ENCODE data around the gene PCDHAC1. TPM values are rescaled to one million over a fixed set of nuclear protein-coding genes. Genes with fewer than 3 reads are reported as not detected.

PCDHAC1 gene
- total and polyA plus RNA-seq, 2 donors (not counting 3 experiments of a cell fraction or from before 2014, with no cell fraction given), result not detected

DNA sequence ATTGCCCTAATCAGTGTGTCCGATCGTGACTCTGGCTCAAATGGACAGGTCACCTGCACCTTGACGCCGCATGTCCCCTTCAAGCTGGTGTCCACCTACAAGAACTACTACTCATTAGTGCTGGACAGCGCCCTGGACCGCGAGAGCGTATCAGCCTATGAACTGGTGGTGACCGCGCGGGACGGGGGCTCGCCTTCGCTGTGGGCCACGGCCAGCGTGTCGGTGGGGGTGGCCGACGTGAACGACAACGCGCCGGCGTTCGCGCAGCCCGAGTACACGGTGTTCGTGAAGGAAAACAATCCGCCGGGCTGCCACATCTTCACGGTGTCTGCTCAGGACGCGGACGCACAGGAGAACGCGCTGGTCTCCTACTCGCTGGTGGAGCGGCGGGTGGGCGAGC is 42.7 kb upstream of the PCDHAC1 start:
- Histone ChIP-seq H3K4me3 (replicated peaks in 1 of 3; ENCODE audit: insufficient read depth in 1 of 3, low read depth in 1 of 3, low read length in 3 of 3) (no peak overlapping the region), H3K27ac (ENCODE audit: insufficient read depth, low read depth, low read length) (no peak overlapping the region), H3K4me2 (ENCODE audit: insufficient read depth, low read length) (no peak overlapping the region), H3K4me1 (ENCODE audit: control insufficient read depth, extremely low read depth, insufficient read depth, low read length) (no peaks in the 10 kb centered on the region), H3K27me3 (ENCODE audit: control insufficient read depth in 2 of 2, insufficient read depth in 2 of 2, low read length in 2 of 2) (peaks cover 0 to 5% of the 10 kb centered on the region in 2 experiments), H3K79me2 (ENCODE audit: control insufficient read depth, insufficient read depth, low read length) (no peaks in the 10 kb centered on the region), H2AFZ (ENCODE audit: low read depth, low read length) (no peak overlapping the region), H3K9me3 (replicated peaks; ENCODE audit: control insufficient read depth, insufficient read depth, low read length) (no peaks in the 10 kb centered on the region), H3K36me3 (ENCODE audit: control insufficient read depth in 2 of 2, extremely low read depth in 1 of 2, insufficient read depth in 2 of 2, low read length in 2 of 2) (no peaks in the 10 kb centered on the region), H3K9ac (replicated peaks; ENCODE audit: extremely low read depth, insufficient read depth, low read length) (no peak overlapping the region), H4K20me1 (replicated peaks; ENCODE audit: control insufficient read depth, extremely low read depth, insufficient read depth, low read length) (no peaks in the 10 kb centered on the region), H3K9me1 (replicated peaks; ENCODE audit: control insufficient read depth, extremely low read depth, insufficient read depth, low read length) (no peaks in the 10 kb centered on the region)
- TF ChIP-seq CTCF (IDR thresholded peaks at IDR 0.05; ENCODE audit: extremely low read depth in 1 of 2, insufficient read depth in 1 of 2, low read depth in 1 of 2, low read length in 2 of 2) (no peak), POLR2AphosphoS5 (IDR thresholded peaks at IDR 0.05; ENCODE audit: insufficient read depth, low read depth, low read length) (no peak)
- FAIRE-seq (no peak), DNase-seq (ENCODE audit: low read depth, low spot score) (no peak)
- dilution Hi-C loops (cut with MboI; ENCODE audit: extremely low pct_ligation_motif_present, low sequenced_read_pairs), result no loop called here
- ChIA-PET CTCF (interaction anchor here (2.2 kb wide), 1 partner anchor 157 kb away, joined by 12 read pairs; no protein-coding TSS in a partner anchor), POLR2A (no interaction called here)
- intact Hi-C loops (cut with micrococcal nuclease), result loop anchor here (5.0 kb wide), 1 partner anchor 44 kb away; the partner anchor contains the start of gene PCDHAC1
- no TSS peak for BruUV-seq (replicated peaks)

- FAIRE-seq, result no peak
- H3K4me2 ChIP-seq (ENCODE audit: insufficient read depth, low read length), result no peak overlapping the region
- no peaks in the 10 kb centered on the region for H3K79me2 ChIP-seq (ENCODE audit: control insufficient read depth, insufficient read depth, low read length)
- H3K9me3 ChIP-seq (replicated peaks; ENCODE audit: control insufficient read depth, insufficient read depth, low read length), result no peaks in the 10 kb centered on the region
- peaks cover 0 to 5% of the 10 kb centered on the region in 2 experiments for H3K27me3 ChIP-seq (ENCODE audit: control insufficient read depth in 2 of 2, insufficient read depth in 2 of 2, low read length in 2 of 2)
- H2AFZ ChIP-seq (ENCODE audit: low read depth, low read length), result no peak overlapping the region
- H3K9ac ChIP-seq (replicated peaks; ENCODE audit: extremely low read depth, insufficient read depth, low read length), result no peak overlapping the region
- TF ChIP-seq POLR2AphosphoS5 (IDR thresholded peaks at IDR 0.05; ENCODE audit: insufficient read depth, low read depth, low read length), result no peak
- TF ChIP-seq EZH2 (IDR thresholded peaks at IDR 0.05; ENCODE audit: borderline replicate concordance, low read depth, low read length, severe bottlenecking), result no peak
- no peak for TF ChIP-seq POLR2A (IDR thresholded peaks at IDR 0.05; ENCODE audit: low read depth, low read length)
- TF ChIP-seq MAX (IDR thresholded peaks at IDR 0.05; ENCODE audit: insufficient read depth, insufficient read length), result no peak
- TF ChIP-seq FOS (IDR thresholded peaks at IDR 0.05; ENCODE audit: borderline replicate concordance, insufficient read depth, low read length), result no peak
- no peak for TF ChIP-seq JUN (IDR thresholded peaks at IDR 0.05; ENCODE audit: borderline replicate concordance, insufficient read depth, insufficient read length, low read depth)
- no peak for TF ChIP-seq GATA2 (IDR thresholded peaks at IDR 0.05; ENCODE audit: insufficient read depth, insufficient read length, low read depth, low read length)
- TF ChIP-seq MYC (IDR thresholded peaks at IDR 0.05; ENCODE audit: low read depth, low read length), result no peak
- no peak for TF ChIP-seq CTCF (IDR thresholded peaks at IDR 0.05; ENCODE audit: extremely low read depth in 1 of 2, insufficient read depth in 1 of 2, low read depth in 1 of 2, low read length in 2 of 2)
- H3K4me3 ChIP-seq (replicated peaks in 1 of 3; ENCODE audit: insufficient read depth in 1 of 3, low read depth in 1 of 3, low read length in 3 of 3), result no peak overlapping the region
- dilution Hi-C loops (cut with MboI; ENCODE audit: extremely low pct_ligation_motif_present, low sequenced_read_pairs) (no loop called here), intact Hi-C loops (cut with micrococcal nuclease) (loop anchor here (5.0 kb wide), 1 partner anchor 43 kb away; the partner anchor contains the start of gene PCDHAC1)
- H3K36me3 ChIP-seq (ENCODE audit: control insufficient read depth in 2 of 2, extremely low read depth in 1 of 2, insufficient read depth in 2 of 2, low read length in 2 of 2), result no peaks in the 10 kb centered on the region
- no peaks in the 10 kb centered on the region for H3K4me1 ChIP-seq (ENCODE audit: control insufficient read depth, extremely low read depth, insufficient read depth, low read length)
- BruUV-seq (replicated peaks), result no TSS peak
- H3K27ac ChIP-seq (ENCODE audit: insufficient read depth, low read depth, low read length), result no peak overlapping the region
- ChIA-PET CTCF (interaction anchor here (2.2 kb wide), 1 partner anchor 156 kb away, joined by 12 read pairs; no protein-coding TSS in a partner anchor), POLR2A (no interaction called here)
- no peaks in the 10 kb centered on the region for H3K9me1 ChIP-seq (replicated peaks; ENCODE audit: control insufficient read depth, extremely low read depth, insufficient read depth, low read length)
- no peak for DNase-seq (ENCODE audit: low read depth, low spot score)
- H4K20me1 ChIP-seq (replicated peaks; ENCODE audit: control insufficient read depth, extremely low read depth, insufficient read depth, low read length), result no peaks in the 10 kb centered on the region
These were observed 42.0 kb upstream of the PCDHAC1 start for GRCh38 chr5:140883927-140884697.

All from endothelial cell of umbilical vein (primary cell).